NCI-H226 (cell line): ENCODE results near the gene MAP2.

Experiments used
- DNase-seq: peaks from one replicate; pipeline ENCODE4 v3.0.0-alpha.2; 2015

MAP2 gene

DNA sequence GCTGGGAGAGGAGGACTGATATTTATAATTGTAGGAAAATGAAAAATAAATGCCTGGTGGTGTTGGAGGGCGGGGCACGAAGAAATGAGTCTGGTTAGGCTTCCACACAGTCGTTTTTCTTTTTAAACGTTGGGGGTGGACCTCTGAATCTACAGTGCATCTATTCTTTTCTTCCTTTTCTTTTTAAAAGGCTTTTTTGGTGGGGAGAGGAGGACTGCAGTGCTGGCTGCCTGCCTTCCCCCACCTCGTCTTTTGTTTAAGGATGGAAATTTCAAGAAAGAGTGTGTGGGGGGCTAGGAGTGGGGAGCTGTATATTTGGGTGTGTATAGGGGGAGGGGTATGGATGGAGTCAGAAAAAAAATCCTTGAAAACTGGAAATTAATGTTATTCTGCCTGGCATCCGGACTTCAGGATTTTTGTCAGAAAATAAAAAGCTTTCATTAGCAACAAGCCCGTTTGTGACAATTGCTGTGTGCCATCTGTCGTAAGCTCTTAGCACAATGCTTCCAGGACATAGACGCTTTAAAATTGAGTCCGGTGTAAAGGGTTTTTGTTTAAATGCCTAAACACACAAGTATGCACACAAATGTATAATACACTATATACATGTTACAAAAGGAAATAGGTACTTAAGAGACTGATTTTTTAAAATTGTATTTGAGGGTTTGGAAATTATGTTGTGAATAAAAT, 1.1 kb downstream of the MAP2 start:
- no peak for DNase-seq

DNA sequence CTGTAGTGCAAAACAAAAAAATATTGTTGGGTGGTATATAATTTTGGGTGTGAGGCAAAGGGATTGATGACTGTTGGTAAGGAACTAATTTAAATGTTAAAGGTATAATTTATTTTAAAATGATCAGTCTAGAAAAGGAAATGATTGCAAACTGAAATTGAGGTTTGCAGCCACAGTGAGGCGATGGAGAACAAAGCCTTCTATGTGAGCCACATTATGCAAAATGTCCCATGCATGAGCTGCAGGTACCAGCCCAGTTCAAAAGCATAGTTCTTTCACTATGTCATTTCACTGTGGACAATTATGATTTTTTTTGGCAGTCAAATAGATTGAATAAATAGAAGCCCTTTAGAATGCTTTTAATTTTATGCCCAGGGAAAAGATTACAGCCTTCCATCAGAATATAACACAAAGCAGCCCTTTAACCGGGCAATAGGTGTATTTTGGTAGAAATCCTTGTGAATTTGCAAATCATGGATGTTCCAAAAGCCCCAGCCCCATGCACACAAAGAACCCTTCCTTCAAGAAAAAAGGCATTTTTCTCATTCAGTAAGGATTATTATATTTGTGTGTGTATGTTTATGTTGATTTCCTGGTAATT, 1.7 kb downstream of the MAP2 start:
- peak; percentile 3 for DNase-seq

DNA sequence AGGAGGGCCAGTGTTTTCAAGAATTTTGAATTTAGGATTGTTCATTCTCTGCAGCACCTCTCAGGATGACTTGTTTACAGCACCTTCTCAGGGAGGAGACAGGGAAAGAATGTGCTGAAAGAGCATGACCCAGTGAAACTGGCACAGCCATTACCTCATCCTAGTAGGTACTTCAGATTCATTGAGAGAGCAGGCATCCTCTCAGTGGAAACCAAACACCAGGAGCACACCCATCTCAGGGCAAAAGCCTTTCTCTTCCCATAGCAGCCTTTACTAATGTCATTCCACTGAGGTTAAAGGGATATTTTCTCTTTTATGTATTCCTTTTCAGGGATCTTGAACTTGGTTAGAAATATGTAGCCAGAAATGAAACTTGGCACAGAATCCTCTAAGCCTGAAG, 2.6 kb downstream of the MAP2 start:
- peak; percentile 33 for DNase-seq

DNA sequence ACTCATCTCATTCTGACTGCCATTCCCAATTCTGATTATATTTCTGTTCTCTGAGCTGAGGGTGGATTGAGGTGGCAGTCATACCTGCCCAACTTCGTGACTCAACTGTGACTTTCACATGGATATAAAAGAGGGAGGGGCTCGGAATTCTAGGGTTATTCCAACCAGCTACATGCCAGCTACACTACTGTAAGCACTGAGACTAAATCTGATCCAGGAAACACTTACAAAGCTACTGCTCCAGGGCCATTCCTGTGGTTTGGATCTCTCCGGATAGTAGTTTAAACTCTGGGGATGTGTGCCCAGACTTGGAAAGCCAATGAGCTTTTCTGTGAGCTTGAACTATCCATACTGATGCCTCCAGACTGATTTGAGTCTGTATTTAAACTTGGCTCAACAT, 7.9 kb downstream of the MAP2 start:
- DNase-seq, result peak; percentile 47

DNA sequence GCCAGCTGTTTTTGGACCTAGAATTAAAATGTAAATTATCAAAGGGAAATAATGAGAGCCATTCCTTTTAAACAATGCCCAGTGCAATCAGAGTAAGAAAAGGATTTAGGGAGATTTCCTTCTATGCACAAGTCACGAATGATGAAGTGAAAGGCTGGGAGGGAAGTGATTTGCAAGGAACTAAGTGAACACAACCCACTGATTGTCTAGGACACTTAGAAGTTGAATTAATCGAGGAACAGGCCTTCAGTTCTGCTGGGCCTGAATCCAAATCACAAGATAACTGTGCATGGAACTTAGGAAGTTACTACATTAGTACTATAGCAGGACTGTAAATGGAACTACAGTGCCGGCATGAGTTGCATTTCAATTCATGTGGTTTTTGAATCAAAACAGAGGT, 17.7 kb downstream of the MAP2 start:
- DNase-seq, result no peak

DNA sequence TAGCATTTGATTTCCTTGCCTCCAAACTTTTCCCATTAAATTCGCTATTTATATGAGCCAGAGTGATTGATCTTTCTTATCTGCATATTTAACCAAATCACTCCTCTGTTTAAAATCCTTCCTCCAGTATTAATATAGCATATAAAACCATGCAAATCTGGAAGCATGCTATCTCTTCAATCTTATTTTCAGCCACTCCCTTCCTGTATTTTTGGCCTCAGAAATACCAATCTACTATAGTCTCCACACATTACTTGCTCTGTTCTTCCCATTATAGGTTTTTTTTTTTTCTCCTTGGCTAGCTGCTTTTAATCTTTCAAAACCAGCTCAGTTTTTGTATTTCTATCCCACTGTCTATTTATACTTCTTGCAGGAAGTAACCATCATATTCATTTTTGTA, 19.1 kb downstream of the MAP2 start:
- no peak for DNase-seq

DNA sequence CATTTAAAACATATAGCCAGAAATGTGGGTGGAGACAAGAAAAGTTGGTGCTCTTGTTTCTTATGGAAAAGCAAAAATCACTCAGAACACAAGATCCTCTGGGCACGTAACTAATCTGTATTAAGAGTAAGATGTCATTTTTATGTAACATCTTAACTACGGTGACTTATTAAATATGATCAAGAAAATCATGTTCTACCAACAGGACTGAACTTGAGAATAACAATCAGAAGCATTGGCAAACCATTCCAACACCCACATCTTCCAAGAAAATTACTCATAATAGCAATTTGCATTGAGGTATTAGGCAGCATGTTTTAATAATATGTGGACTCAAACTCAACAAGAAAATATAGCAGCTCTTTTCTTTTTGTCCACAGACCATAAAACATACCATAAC, 21.6 kb downstream of the MAP2 start:
- no peak for DNase-seq

DNA sequence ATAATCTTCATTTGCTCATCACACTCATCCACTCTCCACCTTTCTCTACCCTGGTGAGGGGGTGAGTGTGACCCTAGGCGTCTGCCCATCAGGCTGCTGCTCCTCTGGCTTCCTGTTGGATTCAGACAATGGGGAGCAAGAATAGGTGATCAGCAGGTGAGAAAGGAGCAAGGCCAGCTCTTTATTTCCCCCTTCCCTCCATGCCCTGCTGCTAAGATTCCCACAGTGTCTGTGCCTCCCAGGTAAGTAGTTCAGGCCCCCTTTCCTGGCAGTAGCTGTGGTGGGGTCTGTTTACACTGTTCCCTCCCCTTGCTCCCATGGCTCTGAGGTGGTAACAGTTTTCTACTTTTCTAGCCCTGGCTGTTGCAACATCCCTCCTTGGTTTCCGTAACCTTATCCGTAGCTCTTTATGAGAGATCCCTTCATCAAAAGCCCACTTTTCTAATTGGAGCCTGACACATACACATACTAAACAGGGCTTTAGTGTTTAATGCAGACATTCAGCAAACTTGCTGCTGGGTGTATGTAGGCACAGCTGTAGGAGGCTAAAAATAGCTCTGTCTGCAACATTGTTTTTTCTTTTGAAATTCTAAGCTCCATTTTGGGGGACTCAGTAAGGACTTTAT, 27.5 kb downstream of the MAP2 start:
- DNase-seq, result no peak

DNA sequence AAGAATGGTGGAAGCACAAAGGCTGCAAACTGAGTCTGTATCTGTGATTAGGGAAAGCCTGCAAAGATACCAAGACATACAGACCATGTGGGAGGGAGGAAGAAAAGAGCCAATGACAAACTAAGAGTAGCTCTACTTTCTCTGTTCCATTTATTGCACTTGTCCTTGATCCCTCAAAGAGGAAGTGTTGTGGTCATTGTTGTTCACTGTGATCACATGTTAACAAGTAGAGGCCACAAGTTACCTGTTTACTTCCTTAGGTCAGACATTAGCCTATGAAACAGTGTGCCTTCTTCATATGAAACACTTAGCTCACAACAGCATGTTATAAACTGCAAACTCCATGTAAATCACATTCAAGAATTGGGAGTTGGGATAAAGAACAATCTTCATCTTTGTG, 32.6 kb downstream of the MAP2 start:
- no peak for DNase-seq

DNA sequence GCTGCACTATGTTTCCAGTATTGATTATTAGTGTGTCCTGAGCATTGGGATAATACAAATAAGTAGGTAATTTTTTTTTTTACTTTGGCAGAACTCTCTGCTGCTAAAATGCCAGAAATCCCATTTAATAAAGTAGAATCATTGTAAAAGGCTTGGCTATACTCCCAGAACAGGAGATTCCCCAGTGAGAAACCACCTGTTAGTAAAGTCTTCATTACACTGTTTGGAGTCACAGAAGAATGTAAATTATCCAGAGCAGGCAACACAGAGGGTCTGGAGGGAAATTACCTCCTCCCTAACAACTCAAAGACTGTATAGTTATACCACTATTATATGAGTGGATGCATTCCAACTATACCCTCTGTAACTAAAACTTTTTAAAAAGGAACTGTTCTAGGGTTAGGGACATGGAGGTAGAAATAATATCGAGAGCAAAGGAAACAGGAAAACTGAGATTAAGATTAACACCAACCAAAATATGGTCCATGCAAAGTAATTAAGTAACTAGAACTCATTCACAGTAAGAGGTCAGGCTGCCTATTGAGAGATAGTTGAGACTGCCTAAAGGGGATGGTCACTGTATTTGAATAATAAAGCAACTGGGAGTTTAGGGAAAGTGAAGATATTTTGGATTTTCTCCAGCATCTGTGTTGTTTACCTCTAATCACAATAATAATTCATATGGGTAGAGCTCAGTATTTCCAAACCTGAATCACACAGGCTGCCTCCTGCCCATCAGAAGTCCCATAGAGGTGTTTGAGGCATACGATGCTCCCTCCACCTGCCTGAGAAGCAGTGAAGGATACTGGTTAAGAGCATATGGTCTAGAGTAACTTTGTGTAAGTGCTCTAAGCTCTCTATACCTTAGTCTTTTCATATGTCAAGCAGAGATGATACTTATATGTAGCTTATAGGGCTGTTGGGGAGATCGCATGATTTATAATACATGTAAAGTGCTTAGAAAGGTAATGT, 34.4 kb downstream of the MAP2 start:
- no peak for DNase-seq

DNA sequence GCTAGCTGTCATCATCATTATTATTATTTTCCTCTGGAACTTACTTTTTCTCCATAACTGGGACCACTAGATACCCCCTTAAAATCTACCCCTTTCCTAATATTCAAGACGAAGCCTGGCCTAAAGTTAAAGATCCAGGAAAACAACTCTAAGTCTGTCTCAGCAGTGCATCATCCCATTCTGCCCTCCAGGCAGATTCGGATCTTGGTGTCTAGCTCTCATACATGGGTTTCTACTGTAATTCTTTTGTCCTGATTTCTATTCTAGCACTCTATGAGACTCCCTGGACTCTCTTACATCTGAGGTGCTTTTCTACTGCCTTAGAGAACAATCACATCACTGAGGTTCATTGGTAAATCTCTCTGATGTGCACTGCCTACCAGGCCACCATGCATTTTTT, 35.5 kb downstream of the MAP2 start:
- no peak for DNase-seq

DNA sequence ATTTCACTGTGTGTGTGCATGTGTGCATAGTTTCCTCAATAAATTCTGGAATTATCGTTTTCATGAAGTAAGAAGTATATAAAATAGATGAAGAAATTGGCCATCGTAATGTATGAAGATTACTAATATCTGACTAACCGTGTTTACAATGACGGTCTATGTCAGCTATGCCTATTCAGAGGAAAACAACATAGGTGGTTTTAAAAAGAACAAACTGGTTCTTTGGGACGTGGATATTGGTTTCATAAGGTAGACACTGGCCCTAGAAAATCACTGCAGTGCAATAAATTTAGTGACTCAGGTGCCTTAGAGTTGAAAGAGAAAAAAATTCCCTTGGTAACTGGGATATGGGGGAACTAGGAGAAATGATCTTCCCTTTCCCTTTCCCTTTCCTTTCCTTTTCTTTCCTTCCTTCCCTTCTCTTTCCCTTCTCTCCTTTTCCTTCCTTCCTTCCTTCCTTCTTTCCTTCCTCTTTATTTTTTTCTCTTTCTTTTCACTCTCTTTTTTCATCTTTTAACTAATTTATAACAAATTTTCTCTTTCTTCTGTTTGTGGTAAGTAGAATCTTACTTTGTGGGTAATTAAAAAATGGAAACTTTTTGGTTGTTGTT, 36.4 kb downstream of the MAP2 start:
- no peak for DNase-seq

DNA sequence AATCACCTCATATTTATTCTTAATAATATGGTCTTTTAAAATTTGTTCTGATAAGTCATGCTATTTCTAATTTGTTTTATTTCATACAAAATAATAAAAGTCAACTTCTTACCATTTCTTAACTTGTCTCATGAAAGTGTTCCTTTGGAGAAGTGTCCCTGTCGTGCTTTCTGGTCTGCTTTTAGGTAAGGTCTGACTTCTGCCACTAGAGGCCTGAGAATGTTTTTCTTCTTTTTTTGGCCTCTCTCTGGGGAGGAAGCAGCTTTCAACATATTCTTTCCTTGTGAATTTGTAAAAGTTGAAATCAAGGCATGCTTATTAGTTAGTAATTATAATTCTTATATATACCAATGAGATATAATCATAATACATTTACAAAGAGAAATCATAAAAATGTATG, 39.4 kb downstream of the MAP2 start:
- no peak for DNase-seq

DNA sequence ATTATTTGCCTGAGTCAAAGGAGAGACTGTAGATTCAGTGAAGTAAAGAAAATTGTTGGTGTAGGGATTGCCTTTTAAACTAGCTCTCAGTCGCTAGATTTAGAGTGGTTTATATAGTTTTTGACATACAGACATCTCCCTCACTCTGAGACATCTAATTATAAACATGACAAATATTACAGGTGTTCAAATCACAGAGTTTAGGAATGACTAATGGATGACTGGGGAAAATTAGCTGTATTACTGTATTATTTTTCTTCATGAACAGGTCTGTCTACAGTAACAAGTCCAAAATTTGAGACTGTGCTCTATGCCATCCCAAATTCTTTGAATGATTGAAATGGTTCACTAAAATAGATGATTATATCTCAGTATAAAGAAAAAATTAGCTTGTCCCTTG, 40.0 kb downstream of the MAP2 start:
- no peak for DNase-seq

DNA sequence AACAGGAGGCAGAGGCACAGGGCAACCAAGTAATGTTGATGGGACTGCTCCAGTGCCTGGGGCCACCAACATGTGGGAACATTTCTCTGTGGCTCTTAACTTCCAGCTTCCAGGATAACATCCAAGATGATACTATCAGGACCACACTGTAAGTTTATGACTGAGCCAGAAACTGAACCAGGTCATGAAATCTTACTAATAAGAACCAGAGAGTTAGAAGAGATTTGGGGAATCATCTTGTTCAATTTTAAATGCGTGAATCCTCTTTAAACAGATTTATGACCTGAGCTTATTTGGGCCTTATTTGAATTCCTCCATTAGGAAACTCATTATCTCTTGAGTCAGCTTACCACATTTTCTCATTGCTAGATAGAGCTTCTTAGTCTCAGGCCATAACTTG, 45.0 kb downstream of the MAP2 start:
- no peak for DNase-seq

DNA sequence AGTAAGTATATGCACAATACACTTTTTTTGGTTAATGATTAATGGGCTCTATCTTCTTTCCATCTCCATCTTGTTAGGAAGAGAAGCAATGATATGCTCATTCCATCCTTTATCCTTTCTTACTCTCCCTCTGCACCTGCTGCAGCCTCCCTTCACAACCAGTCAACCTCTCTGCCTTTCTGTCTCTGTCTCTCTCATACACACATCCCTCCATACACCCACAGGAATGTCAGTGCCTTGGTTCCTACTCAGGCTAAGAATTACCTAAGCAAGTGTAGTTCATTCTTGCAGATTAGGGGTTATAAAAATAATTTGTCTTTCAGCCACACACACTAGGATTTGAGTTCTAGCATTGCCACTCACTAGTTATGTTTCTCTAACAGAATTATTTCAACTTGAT, 45.6 kb downstream of the MAP2 start:
- no peak for DNase-seq

DNA sequence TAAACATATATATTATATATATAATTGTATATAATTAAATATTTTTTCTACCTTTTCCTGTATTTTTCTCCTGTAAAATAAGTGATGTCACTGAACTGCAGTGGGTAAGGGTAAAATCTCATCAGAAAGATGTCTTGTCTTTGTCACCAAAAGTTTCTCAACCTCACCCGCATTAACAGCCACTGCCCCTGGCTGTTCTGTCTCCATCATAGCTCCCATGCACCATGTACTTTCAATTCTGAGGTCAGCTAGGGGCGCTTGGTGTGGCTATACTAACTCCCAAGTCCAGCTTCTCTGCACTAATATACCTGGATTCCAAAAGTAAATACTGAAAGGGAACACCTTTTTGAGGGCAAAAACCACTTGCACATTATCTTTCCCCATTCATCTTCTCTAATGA, 46.6 kb downstream of the MAP2 start:
- DNase-seq, result no peak

DNA sequence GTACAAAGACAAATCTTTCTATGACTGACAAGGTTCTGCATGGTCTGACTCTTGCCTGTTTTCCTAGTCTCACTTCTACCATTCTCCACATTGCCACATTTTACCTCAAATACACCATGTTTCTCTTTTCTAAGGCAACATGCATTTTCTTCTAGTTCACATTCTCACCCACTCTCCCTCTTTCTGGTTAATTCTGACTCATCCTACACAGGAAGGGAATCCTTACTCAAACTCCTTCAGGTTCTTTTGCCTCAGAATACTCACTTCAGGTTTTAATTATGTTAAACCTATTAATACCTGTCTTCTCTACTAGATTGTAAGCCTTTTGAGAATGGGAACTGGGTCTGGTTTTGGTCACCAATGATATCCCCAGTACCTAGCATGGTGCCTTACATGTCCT, 47.2 kb downstream of the MAP2 start:
- no peak for DNase-seq

DNA sequence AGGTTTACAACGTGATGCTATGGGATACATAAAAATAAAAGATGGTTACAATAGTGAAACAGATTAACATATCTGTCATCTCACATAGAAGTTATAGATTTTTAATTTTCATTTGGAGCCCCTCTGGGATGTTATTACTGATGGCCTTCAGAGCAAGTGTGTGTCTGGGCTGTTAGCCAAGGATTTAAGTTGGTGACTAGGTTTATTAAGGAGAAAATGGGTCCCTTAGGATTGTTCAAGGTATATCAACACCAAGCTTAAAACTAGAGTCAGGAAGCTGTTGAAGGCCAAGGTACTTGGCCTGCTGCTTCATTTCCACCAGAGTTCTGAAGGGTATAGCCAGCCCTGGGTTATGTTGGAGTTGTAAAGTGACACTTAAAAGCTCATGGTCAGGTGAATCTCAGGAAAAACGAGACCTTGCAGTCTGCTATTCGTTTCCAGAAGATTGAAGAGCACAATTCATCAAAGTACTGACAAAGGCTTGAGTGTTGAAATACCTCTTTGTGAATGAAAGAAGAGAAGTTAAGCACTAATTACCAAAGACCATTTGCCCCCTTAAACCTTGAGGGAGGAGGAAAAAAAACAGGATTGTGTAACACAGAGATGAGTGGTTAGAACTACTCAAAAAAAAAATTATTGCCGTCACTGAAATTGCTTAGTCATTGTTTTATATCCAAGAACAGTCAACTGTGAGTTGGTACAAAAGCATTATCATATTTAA, 48.4 kb downstream of the MAP2 start:
- peak; percentile 34 for DNase-seq

DNA sequence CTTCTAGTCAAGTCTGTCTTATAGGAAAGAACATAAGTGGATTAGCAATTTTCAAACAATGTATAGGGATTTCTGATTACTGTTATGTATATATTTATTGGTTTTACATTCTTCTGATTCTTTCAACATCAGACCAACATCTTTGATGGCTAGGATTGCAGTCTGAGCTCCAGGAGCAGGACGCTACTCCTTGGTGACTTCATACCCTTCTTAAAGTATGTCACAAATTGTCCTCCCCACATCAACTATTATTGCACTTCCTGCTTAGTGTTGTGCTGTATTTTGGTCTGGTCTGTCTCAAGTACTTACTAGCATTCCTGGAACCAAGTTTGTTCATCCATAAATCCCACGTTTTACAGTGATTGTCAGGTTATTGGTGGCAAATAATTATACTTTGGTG, 49.0 kb downstream of the MAP2 start:
- no peak for DNase-seq

DNA sequence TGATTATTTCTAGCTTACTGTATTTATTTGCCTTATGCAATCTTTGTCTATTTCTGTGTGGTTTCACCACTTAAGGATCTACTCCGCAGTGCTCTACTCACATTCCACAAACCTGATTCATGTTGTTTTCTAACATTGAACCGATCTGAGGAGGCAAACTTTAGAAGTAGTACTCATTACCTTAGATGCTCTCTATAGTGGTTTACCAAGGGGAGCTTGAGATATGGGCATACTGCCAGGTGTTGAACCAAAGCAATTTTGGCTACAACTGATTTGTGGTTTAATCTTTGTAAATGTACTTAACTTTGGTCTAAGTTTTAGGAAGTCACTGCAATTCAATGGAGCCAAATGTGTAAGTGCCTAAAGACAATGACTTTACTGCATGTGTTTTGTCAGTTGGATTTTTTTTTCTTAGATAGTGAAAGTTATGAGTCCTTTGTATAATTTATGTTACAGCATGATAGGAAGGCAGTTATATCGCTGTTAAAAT, 50.1 kb downstream of the MAP2 start:
- DNase-seq, result peak; percentile 77

DNA sequence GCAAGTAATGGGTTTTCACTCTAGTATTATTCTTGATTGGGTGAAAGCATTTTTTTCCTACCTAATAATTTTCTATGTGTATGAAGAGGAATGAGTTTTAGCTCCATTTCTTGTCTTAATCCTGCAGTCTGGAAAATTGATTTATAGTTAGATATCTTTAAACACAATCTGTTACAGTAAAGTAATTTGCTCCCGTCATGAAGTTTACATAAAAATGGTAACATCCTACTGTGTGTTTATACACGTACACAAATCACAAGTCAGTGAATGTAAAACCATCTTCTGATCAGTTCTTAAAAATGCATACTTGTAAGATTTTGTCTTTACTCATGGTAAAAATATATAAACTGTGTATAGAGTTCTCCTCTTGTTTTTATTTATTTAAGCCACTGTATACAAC, 51.1 kb downstream of the MAP2 start:
- no peak for DNase-seq
